ENCODE results near the gene GAREM1.
"Not testable (repeated sequence)": the region's sequence is repeated elsewhere in the genome, so short reads cannot be mapped to it uniquely, and the experiment has no call there.

Gene GAREM1

DNA sequence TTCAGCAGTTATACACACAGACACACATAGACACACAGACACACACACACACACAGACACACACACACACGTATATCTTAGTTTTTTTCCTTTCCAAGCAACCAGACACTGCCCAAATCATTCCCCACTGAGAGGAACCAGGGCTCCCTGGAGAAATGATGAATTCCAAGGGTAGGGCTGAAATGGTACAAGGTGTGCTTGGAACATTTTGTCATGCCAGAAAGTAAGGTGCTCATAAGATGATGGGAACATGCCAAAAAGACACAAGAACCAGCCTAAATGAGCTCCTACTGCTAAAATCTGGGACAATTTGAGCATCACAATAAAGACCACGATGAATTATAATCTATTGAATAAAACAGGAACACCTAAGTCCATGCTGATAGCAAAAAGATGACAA is 177.6 kb downstream of the GAREM1 start:
- DNase-seq (ENCODE audit: low read depth in 2 of 2, low spot score in 1 of 2), result no peak

GRCh38 chr18:32291623-32292022 is 179.1 kb downstream of the GAREM1 start:
- DNase-seq (ENCODE audit: low read depth in 2 of 2, low spot score in 1 of 2), result not testable (repeated sequence)

GRCh38 chr18:32290810-32291209 is 179.9 kb downstream of the GAREM1 start:
- no peak for DNase-seq (ENCODE audit: low read depth in 2 of 2, low spot score in 1 of 2)

DNA sequence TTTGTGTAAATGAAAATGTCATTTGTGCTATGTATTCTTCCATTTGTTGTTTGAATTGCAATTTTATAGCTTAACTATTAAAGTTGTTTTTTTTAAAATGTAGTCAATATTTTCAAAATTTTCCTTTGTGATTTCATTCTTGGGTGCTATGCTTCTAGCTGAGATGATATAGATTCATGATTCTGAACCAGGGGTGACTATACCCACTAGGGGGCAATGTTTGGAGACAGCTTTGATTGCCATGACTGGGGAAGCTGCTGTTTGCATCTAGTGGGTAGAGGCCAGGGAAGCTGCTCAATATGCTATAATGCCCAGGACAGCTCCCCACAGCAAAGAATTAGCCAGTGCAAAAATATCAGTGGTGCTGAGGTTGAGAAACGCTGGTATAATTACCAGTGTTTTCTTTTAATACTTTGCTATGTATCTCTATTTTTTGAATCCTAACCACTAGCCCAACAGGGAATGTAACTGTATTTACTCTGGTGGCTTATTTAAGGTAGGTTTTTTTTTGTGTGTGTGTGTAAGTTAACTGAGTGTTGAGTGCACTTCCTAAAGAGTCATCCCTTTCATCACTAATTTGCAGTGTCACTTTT is 181.1 kb downstream of the GAREM1 start:
- DNase-seq (ENCODE audit: low read depth in 2 of 2, low spot score in 1 of 2), result no peak

DNA sequence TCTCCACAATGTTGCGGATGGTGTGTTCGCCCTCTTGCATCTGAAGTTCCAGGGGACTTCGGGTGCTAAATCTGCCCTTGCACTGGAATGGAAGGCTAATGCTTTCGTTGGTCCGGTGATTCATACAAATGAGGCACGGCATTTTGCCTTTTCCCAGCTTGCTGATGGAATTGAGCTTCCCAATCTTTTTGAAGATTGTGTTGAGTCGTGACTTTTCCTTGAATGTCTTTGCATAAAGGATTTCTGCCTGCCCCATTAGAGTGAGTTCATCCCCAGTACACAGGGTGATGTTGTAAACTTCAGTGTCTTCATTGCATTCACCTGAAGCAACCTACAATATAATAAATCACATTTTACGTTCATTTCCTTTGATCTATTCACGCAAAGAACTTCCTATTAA is 182.8 kb downstream of the GAREM1 start:
- DNase-seq (ENCODE audit: low read depth in 2 of 2, low spot score in 1 of 2), result no peak

DNA sequence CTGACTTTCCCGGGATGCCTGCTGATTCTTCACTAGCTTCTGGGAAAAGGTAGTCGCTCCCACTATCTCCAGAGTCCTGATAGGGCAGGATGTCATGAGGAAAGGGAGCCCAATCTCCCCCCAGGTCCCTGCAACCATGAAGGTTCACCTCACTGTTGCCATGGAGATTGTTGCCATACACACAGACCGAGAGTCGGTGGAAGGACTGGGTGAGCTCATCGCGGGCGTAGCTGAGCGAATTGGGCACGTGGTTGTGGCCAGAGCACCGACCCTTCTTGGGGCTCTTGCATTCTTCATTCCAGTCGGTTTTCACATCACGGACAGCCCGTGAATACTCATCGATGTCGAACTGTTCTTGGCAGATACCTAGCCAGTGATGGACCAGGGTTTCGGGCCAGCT is 183.4 kb downstream of the GAREM1 start:
- no peak for DNase-seq (ENCODE audit: low read depth in 2 of 2, low spot score in 1 of 2)

DNA sequence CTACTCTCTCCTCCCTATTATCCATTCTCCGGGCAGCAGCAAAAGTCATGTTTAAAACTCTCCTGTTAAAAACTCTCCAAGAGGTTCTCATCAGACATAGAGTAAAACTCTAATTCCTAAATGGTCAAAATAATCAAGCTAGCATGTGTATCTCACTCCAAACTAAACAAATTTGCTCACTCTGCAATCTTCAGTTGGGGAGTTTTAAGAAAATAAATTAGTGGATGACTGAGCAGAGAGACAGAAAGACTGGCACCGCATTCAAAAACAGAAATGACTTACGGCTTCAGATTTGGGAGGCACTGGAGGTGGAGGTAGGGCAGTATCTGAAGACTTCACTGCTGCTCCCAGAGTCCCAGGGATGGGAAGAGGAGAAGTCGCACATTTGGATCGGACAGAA is 183.9 kb downstream of the GAREM1 start:
- DNase-seq (ENCODE audit: low read depth in 2 of 2, low spot score in 1 of 2), result no peak

DNA sequence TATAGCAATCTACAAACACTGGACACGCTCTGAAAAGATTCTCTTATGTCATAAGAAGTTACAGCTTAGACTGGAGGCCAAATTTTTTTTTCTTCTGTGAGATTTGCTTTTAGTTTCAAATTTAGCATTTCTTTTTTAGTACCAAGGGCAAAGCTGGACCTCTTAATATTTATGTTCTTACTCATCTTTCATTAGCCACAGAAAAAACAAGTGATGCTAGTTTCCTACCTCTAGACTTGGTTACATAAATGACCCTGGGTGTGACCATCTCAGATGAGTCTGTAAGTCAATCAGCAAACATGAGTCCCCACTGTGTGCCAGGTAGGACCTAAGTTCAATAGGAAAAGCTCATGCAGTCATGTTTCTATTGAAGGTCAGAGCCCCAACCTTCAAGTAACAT is 186.4 kb downstream of the GAREM1 start:
- no peak for DNase-seq (ENCODE audit: low read depth in 2 of 2, low spot score in 1 of 2)

- DNase-seq (ENCODE audit: low read depth in 2 of 2, low spot score in 1 of 2), result no peak
Observed at GRCh38 chr18:32280911-32281310, 189.8 kb downstream of the GAREM1 start.

- no peak for DNase-seq (ENCODE audit: low read depth in 2 of 2, low spot score in 1 of 2)
Observed at GRCh38 chr18:32280188-32280783, 190.4 kb downstream of the GAREM1 start.

GRCh38 chr18:32278177-32278799 is 192.4 kb downstream of the GAREM1 start:
- no peak for DNase-seq (ENCODE audit: low read depth in 2 of 2, low spot score in 1 of 2)

DNA sequence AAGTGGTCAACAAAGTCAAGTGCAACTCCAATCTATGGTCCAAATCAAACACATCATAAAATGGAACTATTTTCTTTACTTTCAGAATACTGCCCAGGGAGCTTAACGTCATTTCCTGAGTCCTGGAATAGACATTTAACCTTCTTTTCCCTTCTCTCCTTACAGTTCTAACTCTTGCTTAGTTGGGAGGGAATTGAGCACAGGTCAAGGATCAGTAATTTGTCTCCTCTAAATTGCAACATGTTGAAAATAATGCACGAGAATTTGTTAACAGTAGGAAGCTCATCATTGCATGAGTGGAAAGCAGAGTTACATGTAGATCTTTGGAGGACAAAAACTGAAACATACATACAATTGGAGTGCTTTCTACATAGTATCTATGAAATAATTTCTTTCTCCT is 193.1 kb downstream of the GAREM1 start:
- DNase-seq (ENCODE audit: low read depth in 2 of 2, low spot score in 1 of 2), result no peak

DNA sequence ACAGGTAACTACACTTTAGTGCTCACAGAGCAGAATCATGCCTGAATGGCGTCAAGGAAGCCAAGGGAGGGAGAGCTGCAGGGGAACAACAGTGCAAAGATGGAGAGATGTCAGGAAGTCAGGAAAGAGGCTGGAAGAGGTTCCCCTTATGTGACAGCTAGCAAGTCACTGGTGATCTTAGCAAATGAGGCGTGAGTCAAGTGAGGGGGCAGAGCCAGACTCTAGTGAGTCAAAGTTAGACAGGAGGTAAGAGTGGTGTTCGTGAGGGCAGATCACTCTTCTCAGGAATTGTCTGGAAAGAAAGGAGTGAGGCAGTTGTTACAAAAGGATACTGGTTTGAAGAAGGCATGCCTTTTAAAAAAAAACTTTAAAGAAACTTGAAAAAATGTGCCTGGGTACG is 193.8 kb downstream of the GAREM1 start:
- DNase-seq (ENCODE audit: low read depth in 2 of 2, low spot score in 1 of 2), result no peak

DNA sequence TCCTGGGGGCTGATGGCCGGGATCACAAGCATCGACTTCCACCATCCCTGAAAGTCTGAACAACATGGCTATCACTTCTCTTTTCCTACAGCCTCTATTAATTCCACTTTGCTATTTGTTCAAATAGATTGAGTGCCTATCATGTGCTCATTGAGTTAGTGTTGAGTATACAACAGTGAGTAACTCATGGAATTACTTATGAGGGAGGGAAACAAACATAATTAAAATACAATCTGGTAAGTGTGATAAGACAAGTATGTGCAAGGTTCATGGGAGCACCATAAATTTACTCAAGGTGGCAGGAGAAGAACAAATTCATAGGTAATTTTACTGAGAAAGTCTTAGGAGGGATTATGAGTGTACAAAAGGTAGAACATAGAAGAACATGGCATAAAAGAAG is 194.4 kb downstream of the GAREM1 start:
- no peak for DNase-seq (ENCODE audit: low read depth in 2 of 2, low spot score in 1 of 2)

GRCh38 chr18:32275221-32275620 is 195.5 kb downstream of the GAREM1 start:
- no peak for DNase-seq (ENCODE audit: low read depth in 2 of 2, low spot score in 1 of 2)

DNA sequence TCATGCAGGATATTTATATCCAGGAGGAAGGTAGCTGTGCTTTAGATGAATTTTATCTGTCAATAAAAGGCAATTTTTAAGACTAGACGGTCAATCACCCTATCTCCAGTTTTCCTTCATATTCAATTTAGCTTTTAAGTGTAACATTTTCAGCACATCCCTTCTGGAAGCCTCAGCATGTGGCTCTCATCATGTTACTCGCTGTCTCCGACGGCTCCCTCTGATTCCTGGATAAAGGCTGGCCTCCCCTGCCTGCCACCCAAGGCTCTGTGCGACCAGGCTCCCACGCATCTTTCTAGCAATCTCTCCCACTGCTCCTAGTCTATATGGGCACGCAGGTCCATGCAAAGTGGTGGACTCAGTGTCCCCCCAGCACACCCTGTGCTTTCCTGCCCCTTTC is 196.4 kb downstream of the GAREM1 start:
- no peak for DNase-seq (ENCODE audit: low read depth in 2 of 2, low spot score in 1 of 2)

DNA sequence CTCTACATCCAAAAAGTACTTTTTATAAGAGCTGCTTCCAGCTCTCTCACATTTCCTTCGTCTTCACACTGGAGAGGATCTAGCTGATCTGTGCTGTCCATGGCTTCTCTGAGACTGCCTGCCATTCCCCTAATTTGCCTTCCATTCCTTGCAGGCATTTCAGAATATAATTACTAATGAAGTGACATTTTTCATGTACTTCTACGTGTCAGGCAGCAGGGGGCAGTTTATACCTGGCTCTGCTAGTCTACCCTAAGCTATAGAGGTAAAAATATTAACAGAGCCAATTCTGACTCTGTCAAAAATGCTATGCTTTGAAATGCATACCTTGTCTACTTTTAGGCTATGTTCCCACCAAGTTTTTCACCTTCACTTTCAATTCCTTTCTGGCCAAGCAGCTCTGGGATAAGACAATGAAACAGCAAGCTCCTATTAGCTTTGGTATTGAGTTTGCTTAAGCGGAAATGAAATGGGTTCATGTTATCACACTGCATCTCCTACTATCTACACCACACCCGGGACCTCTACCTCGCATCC is 198.9 kb downstream of the GAREM1 start:
- no peak for DNase-seq (ENCODE audit: low read depth in 2 of 2, low spot score in 1 of 2)

DNA sequence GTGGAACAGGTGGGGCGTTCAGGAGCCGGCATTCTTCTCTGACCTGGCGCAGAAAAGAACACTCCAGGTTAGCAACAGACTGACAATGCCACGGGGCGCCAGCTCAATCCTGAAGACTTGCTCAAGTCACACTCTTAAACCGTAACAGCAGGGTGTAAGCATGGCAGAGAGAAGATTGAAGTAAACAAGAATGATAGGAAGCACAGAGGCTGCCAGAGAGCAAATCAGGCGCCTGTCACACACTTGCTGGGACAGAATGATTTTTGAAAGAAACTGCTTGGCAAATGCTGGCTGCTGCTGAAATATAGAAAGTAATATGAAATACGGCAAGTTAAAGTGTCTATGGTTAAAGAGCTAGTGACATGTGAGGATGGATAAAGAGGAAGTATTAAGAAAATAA is 200.3 kb downstream of the GAREM1 start:
- no peak for DNase-seq (ENCODE audit: low read depth in 2 of 2, low spot score in 1 of 2)

- DNase-seq (ENCODE audit: low read depth in 2 of 2, low spot score in 1 of 2), result no peak
Observed at GRCh38 chr18:32267463-32267862, 203.2 kb downstream of the GAREM1 start.

GRCh38 chr18:32264401-32264800 is 206.3 kb downstream of the GAREM1 start:
- DNase-seq (ENCODE audit: low read depth in 2 of 2, low spot score in 1 of 2), result no peak

GRCh38 chr18:32262092-32262491 is 208.6 kb downstream of the GAREM1 start:
- DNase-seq (ENCODE audit: low read depth in 2 of 2, low spot score in 1 of 2), result no peak

GRCh38 chr18:32261003-32261402 is 209.7 kb downstream of the GAREM1 start:
- DNase-seq (ENCODE audit: low read depth in 2 of 2, low spot score in 1 of 2), result no peak

GRCh38 chr18:32259553-32259952 is 211.1 kb downstream of the GAREM1 start:
- DNase-seq (ENCODE audit: low read depth in 2 of 2, low spot score in 1 of 2), result no peak

Measured in stimulated activated CD8-positive, alpha-beta memory T cell treated with anti-CD3 and anti-CD28 coated beads, Interleukin-4, amount 100 ng/mL, for 1 hour (primary cell).